GM21528 (cell line): ENCODE measurements around the gene LIME1.

Source experiments
- ATAC-seq: cut with Tn5 transposase; IDR thresholded peaks from one replicate; pipeline ENCODE4 v1.9.1; 2021; ENCODE audit warnings: mild to moderate bottlenecking, moderate library complexity; ENCODE audit not compliant: unreplicated experiment, low FRiP score

Gene LIME1

DNA sequence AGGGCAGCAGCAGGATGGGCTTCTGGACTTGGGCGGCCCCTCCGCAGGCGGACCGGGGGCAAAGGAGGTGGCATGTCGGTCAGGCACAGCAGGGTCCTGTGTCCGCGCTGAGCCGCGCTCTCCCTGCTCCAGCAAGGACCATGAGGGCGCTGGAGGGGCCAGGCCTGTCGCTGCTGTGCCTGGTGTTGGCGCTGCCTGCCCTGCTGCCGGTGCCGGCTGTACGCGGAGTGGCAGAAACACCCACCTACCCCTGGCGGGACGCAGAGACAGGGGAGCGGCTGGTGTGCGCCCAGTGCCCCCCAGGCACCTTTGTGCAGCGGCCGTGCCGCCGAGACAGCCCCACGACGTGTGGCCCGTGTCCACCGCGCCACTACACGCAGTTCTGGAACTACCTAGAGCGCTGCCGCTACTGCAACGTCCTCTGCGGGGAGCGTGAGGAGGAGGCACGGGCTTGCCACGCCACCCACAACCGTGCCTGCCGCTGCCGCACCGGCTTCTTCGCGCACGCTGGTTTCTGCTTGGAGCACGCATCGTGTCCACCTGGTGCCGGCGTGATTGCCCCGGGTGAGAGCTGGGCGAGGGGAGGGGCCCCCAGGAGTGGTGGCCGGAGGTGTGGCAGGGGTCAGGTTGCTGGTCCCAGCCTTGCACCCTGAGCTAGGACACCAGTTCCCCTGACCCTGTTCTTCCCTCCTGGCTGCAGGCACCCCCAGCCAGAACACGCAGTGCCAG is 39.7 kb upstream of the LIME1 start, which contains the start of gene TNFRSF6B:
Gene TNFRSF6B (plus strand): TSS at position 25 of the 729 bp plus-strand sequence. CDS start 116 bp downstream, at position 141.
- no peak for ATAC-seq

DNA sequence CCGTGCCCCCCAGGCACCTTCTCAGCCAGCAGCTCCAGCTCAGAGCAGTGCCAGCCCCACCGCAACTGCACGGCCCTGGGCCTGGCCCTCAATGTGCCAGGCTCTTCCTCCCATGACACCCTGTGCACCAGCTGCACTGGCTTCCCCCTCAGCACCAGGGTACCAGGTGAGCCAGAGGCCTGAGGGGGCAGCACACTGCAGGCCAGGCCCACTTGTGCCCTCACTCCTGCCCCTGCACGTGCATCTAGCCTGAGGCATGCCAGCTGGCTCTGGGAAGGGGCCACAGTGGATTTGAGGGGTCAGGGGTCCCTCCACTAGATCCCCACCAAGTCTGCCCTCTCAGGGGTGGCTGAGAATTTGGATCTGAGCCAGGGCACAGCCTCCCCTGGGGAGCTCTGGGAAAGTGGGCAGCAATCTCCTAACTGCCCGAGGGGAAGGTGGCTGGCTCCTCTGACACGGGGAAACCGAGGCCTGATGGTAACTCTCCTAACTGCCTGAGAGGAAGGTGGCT is 39.1 kb upstream of the LIME1 start:
- ATAC-seq: no peak

DNA sequence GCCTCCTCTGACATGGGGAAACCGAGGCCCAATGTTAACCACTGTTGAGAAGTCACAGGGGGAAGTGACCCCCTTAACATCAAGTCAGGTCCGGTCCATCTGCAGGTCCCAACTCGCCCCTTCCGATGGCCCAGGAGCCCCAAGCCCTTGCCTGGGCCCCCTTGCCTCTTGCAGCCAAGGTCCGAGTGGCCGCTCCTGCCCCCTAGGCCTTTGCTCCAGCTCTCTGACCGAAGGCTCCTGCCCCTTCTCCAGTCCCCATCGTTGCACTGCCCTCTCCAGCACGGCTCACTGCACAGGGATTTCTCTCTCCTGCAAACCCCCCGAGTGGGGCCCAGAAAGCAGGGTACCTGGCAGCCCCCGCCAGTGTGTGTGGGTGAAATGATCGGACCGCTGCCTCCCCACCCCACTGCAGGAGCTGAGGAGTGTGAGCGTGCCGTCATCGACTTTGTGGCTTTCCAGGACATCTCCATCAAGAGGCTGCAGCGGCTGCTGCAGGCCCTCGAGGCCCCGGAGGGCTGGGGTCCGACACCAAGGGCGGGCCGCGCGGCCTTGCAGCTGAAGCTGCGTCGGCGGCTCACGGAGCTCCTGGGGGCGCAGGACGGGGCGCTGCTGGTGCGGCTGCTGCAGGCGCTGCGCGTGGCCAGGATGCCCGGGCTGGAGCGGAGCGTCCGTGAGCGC is 38.5 kb upstream of the LIME1 start:
- no peak for ATAC-seq

DNA sequence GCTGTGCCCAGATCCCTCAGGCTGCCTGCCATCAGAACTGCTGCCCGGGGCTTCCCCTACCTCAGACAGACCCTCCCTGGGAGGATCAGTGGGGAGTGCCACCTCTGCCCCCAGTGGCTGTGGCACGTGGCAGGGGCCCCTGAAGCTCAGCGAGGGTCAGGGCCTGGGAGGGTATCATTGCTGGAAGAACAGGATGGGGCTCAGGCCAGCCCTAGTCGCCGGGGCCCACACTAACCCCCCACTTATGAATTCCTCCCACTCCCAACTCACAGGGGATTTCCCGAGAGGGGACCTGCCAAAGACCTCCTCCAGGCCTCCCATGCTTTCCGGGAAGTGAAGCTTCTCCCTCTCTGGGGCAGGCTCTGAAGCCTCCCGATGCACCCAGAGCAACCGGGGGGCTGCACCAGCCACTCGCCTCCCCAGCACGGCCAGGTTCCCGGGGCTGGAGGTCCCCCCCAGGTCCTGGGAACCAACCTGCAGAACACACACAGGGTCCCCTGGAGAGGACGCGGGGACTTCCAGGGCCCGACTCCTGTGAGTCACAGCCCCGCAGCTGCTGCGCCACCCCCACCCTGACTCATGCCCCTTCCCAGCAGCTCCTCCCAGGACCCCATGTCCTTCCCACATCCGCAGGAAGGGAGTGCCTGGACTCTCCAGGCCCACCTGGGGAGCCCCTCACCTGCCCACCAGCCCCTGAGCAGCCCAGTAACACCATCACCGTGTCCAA is 37.6 kb upstream of the LIME1 start:
- ATAC-seq: no peak

DNA sequence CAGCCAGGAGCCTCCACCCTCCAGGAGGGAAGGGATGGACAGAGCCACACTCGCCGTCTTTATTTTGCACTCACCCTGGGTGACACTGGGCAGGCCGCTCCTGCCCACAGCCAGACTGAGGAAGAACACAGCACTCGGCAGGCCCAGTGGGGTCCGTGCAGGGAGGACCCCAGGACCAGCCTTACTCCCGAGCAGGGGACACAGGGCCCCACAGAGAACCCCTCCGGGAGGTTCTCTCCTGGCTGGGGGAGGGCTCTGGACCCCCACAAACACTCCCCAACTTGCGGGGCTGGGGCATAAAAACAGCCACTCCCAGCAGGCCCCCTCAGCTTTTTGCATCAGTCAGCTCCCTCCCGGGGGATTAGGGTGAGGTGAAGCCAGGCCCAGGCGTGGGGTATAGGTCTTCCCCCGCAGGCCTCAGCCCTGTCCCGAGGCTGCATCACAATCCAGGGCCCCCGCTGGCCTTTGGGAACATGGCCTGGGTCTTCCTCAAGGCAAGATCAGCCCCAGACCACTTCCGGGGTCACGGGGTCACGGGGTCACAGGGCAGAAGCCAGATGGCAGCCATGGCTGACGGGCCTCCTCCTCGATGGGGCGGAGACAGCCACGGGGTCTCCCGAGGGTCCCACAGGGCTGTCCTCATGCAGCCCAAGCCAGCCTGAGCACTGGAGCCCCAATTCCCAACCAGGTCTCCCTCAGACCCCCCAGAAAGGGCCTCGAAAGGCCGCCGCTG is 36.8 kb upstream of the LIME1 start:
- ATAC-seq: no peak

GRCh38 chr20:63700199-63701050 is 36.0 kb upstream of the LIME1 start:
- ATAC-seq: no peak

DNA sequence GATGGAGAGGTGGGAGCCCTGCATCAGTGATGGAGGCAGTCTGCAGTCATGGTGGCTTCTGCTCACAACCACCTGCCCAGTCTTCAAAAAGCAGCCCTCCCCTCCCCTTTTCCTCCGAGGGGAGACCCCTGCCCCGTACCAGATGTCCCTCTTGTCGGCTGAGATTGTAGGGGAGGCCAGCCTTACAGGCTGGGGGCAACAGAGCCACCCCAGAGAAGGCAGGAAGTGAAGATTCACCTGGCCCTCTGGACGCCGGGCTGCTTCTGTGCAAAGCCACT is 35.5 kb upstream of the LIME1 start:
- ATAC-seq: no peak

DNA sequence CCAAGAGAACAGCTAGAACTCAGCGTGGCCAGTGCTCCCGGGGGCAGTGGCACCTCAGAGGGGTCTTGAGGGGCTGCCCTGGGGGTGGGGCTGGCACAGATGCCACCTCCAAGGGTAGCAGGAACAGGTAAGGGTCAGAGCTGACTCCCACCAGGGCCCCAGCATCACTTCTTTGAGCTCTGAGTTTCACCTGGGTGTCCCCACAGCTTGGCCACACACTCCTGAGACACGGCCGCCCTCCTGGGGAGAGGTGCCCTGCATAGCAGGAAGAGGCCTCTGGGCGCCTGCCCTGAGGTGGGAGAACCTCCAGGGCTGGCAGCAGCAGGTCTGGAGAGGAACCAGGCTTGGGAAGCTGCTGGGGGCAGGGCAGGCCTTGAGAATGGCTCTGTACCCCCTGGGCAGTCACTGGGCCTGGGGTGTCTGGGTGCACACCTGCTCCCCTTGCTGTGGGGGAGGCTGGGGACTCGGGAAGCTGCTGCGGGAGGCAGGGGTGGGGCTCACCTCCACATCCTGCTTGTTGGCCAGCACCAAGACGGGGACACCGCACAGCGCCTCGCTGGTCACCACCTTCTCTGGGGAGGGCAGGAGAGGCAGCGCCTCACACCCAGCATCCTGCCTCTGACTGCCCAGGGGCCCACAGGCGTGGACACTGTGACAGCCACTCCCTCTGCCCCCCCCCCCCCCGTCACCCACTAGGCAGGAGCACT is 35.0 kb upstream of the LIME1 start:
- no peak for ATAC-seq

- ATAC-seq: no peak
These were observed 34.3 kb upstream of the LIME1 start for GRCh38 chr20:63702036-63702665.

DNA sequence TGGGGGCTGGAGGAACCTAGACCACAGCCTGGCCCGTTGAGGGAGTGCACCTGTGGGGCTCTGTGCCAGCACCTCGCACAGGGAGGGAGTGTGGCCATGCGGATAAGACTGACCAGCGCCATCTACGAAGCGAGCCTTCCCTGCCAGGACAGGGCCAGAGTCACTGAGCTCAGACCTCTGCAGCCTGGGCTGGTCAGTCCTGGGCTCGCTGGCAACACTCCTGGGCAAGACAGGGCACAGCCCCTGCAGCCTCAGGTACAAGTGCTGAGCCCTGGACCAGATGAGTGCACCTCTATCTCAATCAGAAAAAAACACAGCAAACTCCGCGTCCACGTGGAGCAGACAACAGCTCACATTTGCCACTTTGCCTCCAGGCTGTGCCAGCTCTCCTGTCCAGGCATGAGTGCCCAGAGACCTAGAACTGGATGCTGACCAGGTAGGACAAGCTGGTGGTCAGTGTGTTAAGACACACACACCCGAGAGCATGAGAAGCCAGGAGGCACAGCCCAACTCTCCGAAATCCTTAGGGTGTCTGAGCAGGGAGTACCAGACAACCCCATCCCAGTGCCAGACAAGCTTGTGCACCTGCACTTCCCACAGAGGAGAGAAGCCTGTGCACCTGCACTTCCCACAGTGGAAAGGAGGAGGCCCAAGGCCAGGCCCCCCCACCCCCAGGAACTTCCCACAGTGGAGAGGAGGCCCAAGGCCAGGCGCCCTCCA is 33.6 kb upstream of the LIME1 start:
- no peak for ATAC-seq

GRCh38 chr20:63703471-63703975 is 32.9 kb upstream of the LIME1 start:
- ATAC-seq: no peak

DNA sequence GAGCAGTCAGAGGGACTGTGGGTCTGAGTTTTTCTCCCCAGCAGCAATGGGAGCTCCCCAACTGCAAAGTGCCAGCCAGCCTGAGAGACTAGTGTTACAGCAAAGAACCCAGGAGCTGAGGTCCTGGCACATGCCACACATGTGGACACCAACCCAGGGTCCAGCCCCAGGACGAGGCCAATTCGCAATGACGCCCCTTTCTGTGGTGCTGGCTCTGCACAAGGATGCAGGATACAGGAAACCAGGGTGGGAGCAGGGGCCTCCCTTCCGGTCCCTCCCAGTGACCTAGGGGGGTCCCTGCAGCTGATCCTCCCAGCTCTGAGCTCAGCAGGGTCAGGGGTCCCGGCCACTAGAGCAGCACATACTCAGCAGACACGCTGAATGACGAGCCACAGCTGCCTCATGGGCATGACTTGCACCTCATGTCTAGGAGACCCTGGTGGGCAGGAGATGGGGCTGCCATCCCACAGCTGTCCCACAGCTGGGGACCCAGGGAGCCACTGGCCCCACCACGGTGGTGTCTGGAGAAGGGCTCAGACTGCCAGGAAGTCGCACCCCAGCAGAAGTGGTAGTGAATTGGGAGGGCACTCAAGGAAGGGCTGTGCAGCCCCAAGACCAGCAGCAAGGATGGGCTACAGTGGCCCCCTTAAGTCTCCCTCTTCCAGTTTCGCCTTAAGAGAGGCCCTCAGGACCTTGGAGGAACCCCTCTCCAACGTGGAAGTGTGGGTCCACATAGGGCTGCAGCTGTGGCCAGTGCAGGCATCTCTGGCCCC is 32.3 kb upstream of the LIME1 start:
- no peak for ATAC-seq

DNA sequence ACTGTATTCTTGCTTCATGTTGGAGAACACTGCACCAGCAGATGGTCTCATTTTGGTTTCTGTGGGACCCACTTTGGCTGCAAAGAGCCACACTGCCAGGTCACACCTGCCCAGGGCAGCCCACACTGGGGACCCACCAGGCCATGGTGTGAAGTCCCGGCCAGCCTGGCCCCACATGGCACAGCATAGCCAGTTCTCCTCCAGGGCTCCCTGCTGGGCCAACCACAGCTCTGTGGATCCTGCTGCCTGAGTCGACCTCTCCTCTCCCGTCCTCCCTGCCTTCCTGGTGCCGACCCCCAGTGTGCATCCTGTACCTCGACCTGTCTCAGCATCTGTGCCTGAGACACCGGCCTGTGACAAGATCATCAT is 31.7 kb upstream of the LIME1 start:
- ATAC-seq: no peak

GRCh38 chr20:63705232-63706026 is 31.0 kb upstream of the LIME1 start:
- ATAC-seq: no peak

- no peak for ATAC-seq
These were observed 30.3 kb upstream of the LIME1 start for GRCh38 chr20:63706027-63706695.
